Measurements from ENCODE around the gene WNT16. TPM values are rescaled to one million over a fixed set of nuclear protein-coding genes. Genes with fewer than 3 reads are reported as not detected.
A peak's percentile ranks its signal among the peaks of the same experiment; 100 is the strongest.
"Not testable (repeated sequence)": the region's sequence is repeated elsewhere in the genome, so short reads cannot be mapped to it uniquely, and the experiment has no call there.

The WNT16 gene
- total RNA-seq, result not detected
- long read RNA-seq, result 0 reads

GRCh38 chr7:121328508-121329190 is at the start of gene WNT16:
Gene WNT16 (plus strand): TSS chr7:121329000. CDS start chr7:121329293, 293 bp downstream.
- intact Hi-C loops (cut with DNase I, micrococcal nuclease), result no loop called here
- DNase-seq, result no peak

GRCh38 chr7:121279060-121279620 is 49.7 kb upstream of the WNT16 start:
- no peak for ATAC-seq
- DNase-seq, result no peak
- intact Hi-C loops (cut with DNase I, micrococcal nuclease), result no loop called here

More at GRCh38 chr7:121328508-121329190, at the start of gene WNT16:
- no peak for ATAC-seq

GRCh38 chr7:121279822-121280221 is 49.0 kb upstream of the WNT16 start:
- intact Hi-C loops (cut with DNase I, micrococcal nuclease), result no loop called here
- DNase-seq (no peak), ATAC-seq (no peak)

- ATAC-seq (no peak), DNase-seq (no peak)
- intact Hi-C loops (cut with DNase I, micrococcal nuclease), result no loop called here
These were observed 48.1 kb upstream of the WNT16 start for GRCh38 chr7:121280656-121281055.

- ATAC-seq, result no peak
These were observed 46.7 kb upstream of the WNT16 start for GRCh38 chr7:121282129-121282528.

GRCh38 chr7:121285066-121285667 is 43.6 kb upstream of the WNT16 start:
- intact Hi-C loops (cut with DNase I, micrococcal nuclease), result no loop called here
- ATAC-seq, result no peak
- no peak for DNase-seq

More at GRCh38 chr7:121282129-121282528, 46.7 kb upstream of the WNT16 start:
- DNase-seq, result no peak
- intact Hi-C loops (cut with DNase I, micrococcal nuclease), result no loop called here

- ATAC-seq (no peak), DNase-seq (no peak)
- intact Hi-C loops (cut with DNase I, micrococcal nuclease), result no loop called here
These were observed 42.6 kb upstream of the WNT16 start for GRCh38 chr7:121286186-121286585.

- intact Hi-C loops (cut with DNase I, micrococcal nuclease), result no loop called here
- no peak for DNase-seq
- no peak for ATAC-seq
These were observed 41.8 kb upstream of the WNT16 start for GRCh38 chr7:121286742-121287734.

GRCh38 chr7:121288894-121289293 is 39.9 kb upstream of the WNT16 start:
- DNase-seq, result no peak
- no peak for ATAC-seq
- intact Hi-C loops (cut with DNase I, micrococcal nuclease), result no loop called here

GRCh38 chr7:121289930-121290329 is 38.9 kb upstream of the WNT16 start:
- ATAC-seq; DNase-seq; intact Hi-C loops (cut with DNase I, micrococcal nuclease): not testable (repeated sequence)

- intact Hi-C loops (cut with DNase I, micrococcal nuclease), result no loop called here
- ATAC-seq (no peak), DNase-seq (no peak)
These were observed 34.3 kb upstream of the WNT16 start for GRCh38 chr7:121294448-121294992.

- intact Hi-C loops (cut with DNase I, micrococcal nuclease), result no loop called here
- DNase-seq (no peak), ATAC-seq (no peak)
These were observed 31.0 kb upstream of the WNT16 start for GRCh38 chr7:121297843-121298242.

GRCh38 chr7:121298831-121299239 is 30.0 kb upstream of the WNT16 start:
- intact Hi-C loops (cut with DNase I, micrococcal nuclease), result no loop called here
- no peak for ATAC-seq
- DNase-seq, result no peak

GRCh38 chr7:121300685-121301420 is 27.9 kb upstream of the WNT16 start:
- DNase-seq (no peak), ATAC-seq (peak; percentile 64)
- intact Hi-C loops (cut with DNase I, micrococcal nuclease), result no loop called here

GRCh38 chr7:121301446-121302213 is 27.2 kb upstream of the WNT16 start:
- no peak for ATAC-seq
- intact Hi-C loops (cut with DNase I, micrococcal nuclease), result no loop called here
- no peak for DNase-seq

- no peak for DNase-seq
- ATAC-seq, result no peak
- intact Hi-C loops (cut with DNase I, micrococcal nuclease), result no loop called here
These were observed 26.5 kb upstream of the WNT16 start for GRCh38 chr7:121302214-121302745.

- ATAC-seq (no peak), DNase-seq (no peak)
- intact Hi-C loops (cut with DNase I, micrococcal nuclease), result no loop called here
These were observed 25.2 kb upstream of the WNT16 start for GRCh38 chr7:121303422-121304101.

Measured in left colon (tissue), 2 donors.